Suprapubic skin (tissue), 4 donors: ENCODE results near the gene SENP5. TPM values are rescaled to one million over a fixed set of nuclear protein-coding genes. Genes with fewer than 3 reads are reported as not detected.

Source experiments
- DNase-seq, 2 donors: peaks; one replicate each; pipeline ENCODE4 v3.0.0-alpha.2; 2019; ENCODE audit warnings: low spot score in 2 of 2
- H3K27ac ChIP-seq: fragments of 200-600 bp; sonication (generic); one replicate; pipeline ENCODE4 v1.5.1; 2019
- H3K27me3 ChIP-seq: fragments of 200-600 bp; sonication (generic); one replicate; pipeline ENCODE4 v1.5.1; 2019
- H3K36me3 ChIP-seq: fragments of 200-600 bp; sonication (generic); one replicate; pipeline ENCODE4 v1.5.1; 2019
- H3K4me1 ChIP-seq: fragments of 200-600 bp; sonication (generic); one replicate; pipeline ENCODE4 v1.5.1; 2019
- H3K4me3 ChIP-seq: fragments of 200-600 bp; sonication (generic); one replicate; pipeline ENCODE4 v1.5.1; 2019; ENCODE audit warnings: mild to moderate bottlenecking
- H3K9me3 ChIP-seq: fragments of 200-600 bp; sonication (generic); one replicate; pipeline ENCODE4 v1.5.1; 2019
- CTCF ChIP-seq, 2 donors: fragments of 200-600 bp in 1 of 2; fragments of 450-650 bp in 1 of 2; sonication (generic) in 1 of 2; IDR thresholded peaks; one replicate each; pipeline ENCODE4 v1.5.1; 2016 to 2019; ENCODE audit warnings: antibody characterized with exemption in 2 of 2, mild to moderate bottlenecking in 1 of 2, moderate library complexity in 1 of 2
- EP300 ChIP-seq: sonication (generic); formaldehyde crosslinking; IDR thresholded peaks from one replicate; pipeline ENCODE4 v1.6.1; 2017; ENCODE audit warnings: antibody characterized with exemption
- POLR2A ChIP-seq, 2 donors: fragments of 450-650 bp; IDR thresholded peaks; one replicate each; pipeline ENCODE4 v1.6.1; 2017; ENCODE audit warnings: antibody characterized with exemption in 2 of 2, mild to moderate bottlenecking in 2 of 2, moderate library complexity in 2 of 2
- POLR2AphosphoS5 ChIP-seq, 3 donors: sonication (generic); formaldehyde crosslinking; IDR thresholded peaks; one replicate each; pipeline ENCODE4 v1.6.1; 2017; ENCODE audit warnings: antibody characterized with exemption in 3 of 3
- WGBS: methylation state at CpG from one replicate; pipeline ENCODE4 v1.1.5; 2018; 5-methylcytosine and 5-hydroxymethylcytosine counted together
- total RNA-seq, 4 donors: library from RNA; depleted of rRNA; stranded (reverse); fragments of >200 nt; gene quantifications; one replicate each; pipeline ENCODE4 v1.1.0, GENCODE V29; 2016

Gene SENP5
- total RNA-seq, 4 donors from 2014 or later: 34.9 to 112 (median 37.7) TPM

DNA sequence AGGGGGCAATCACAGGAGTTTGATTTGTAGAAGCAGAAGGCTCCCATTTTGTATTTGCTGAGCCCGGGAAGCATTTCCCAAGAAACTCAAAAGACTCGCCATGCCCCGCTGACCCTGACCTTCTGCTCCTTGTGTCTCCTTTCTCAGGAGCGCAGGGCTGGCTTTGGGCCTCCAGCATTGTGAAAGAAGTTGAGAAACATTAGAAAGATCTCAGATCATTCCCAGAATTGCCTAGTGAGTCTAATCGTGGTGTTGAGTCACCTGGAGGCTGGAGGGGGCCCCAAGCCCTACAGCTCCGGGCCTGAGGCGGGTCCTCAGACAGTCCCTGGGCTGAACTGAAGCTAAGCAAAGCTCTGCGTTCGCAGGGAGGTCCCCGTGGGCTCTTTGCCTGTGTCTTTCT, 111.8 kb downstream of the SENP5 start:
- H3K4me3 ChIP-seq: no peak overlapping the region

GRCh38 chr3:196981657-196982056, 113.9 kb downstream of the SENP5 start:
- Histone ChIP-seq H3K27ac (no peak overlapping the region), H3K36me3 (no peaks in the 10 kb centered on the region), H3K27me3 (no peaks in the 10 kb centered on the region), H3K4me1 (peaks cover 6% of the 10 kb centered on the region), H3K4me3 (no peak overlapping the region), H3K9me3 (peaks cover 5% of the 10 kb centered on the region)
- peak; percentile 17 to 18 for DNase-seq
- no peak for TF ChIP-seq EP300
- no peak for TF ChIP-seq CTCF (IDR thresholded peaks at IDR 0.05)
- no peak for TF ChIP-seq POLR2AphosphoS5 (IDR thresholded peaks at IDR 0.05)
- no peak for TF ChIP-seq POLR2A (IDR thresholded peaks at IDR 0.05)
- 95% methylated on average over 13 of the region's 13 CpGs for WGBS

More for the DNA sequence above, 111.8 kb downstream of the SENP5 start:
- DNase-seq: no peak
- Histone ChIP-seq H3K27me3 (no peaks in the 10 kb centered on the region), H3K27ac (no peak overlapping the region), H3K9me3 (peaks cover 5% of the 10 kb centered on the region), H3K36me3 (no peaks in the 10 kb centered on the region), H3K4me1 (peaks cover 6% of the 10 kb centered on the region)
- 70% methylated on average over 10 of the region's 10 CpGs for WGBS
- TF ChIP-seq EP300 (no peak), CTCF (IDR thresholded peaks at IDR 0.05) (no peak), POLR2A (IDR thresholded peaks at IDR 0.05) (no peak), POLR2AphosphoS5 (IDR thresholded peaks at IDR 0.05) (no peak)

DNA sequence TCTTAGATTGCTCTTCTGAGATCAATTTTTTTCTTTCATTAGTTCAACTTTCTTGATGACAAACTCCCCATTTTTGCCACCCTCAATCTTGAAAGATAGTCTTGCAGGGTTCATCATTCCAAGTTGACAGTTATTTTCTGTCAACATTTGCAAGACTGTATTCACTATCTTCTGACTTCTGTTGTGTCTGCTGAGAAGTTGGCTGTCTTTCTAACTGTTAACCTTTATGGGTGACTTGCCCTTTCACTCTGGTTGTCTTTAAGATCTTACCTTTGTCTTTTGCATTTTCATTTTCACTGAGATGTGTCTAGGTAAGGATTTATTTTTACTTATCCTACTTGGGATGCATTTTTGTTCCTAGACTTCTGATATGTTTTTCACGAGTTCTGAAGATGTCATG, 115.5 kb downstream of the SENP5 start:
- DNase-seq: no peak
- Histone ChIP-seq H3K4me1 (peaks cover 6% of the 10 kb centered on the region), H3K36me3 (no peaks in the 10 kb centered on the region), H3K27me3 (peaks cover 4% of the 10 kb centered on the region), H3K27ac (no peak overlapping the region), H3K4me3 (no peak overlapping the region), H3K9me3 (peaks cover 5% of the 10 kb centered on the region)
- TF ChIP-seq EP300: no peak
- no peak for TF ChIP-seq CTCF (IDR thresholded peaks at IDR 0.05)
- TF ChIP-seq POLR2A (IDR thresholded peaks at IDR 0.05): no peak
- TF ChIP-seq POLR2AphosphoS5 (IDR thresholded peaks at IDR 0.05): no peak
- 70% methylated on average over 1 of the region's 1 CpG for WGBS

Other genes with a start within 250 kb of the SENP5 start
- 1 to 10 TPM in 3 of 4 donors, under 1 TPM in 1; 0.95 to 4.5 (median 1.5) TPM for gene NRROS, start 228.2 kb upstream of the SENP5 start, total RNA-seq
- gene CEP19, start 155.7 kb upstream of the SENP5 start, total RNA-seq: under 1 TPM; 0.26 to 0.68 (median 0.49) TPM
- 10 to 100 TPM; 16.3 to 30.7 (median 24.4) TPM for gene PIGX, start 155.5 kb upstream of the SENP5 start, total RNA-seq
- gene PAK2, start 128.1 kb upstream of the SENP5 start, total RNA-seq: 10 to 100 TPM; 29.6 to 42.8 (median 33.5) TPM
- gene NCBP2, start 74.6 kb downstream of the SENP5 start, total RNA-seq: 10 to 100 TPM; 27.1 to 33.0 (median 28.3) TPM
- 10 to 100 TPM; 11.0 to 17.4 (median 13.3) TPM for gene PIGZ, start 100.9 kb downstream of the SENP5 start, total RNA-seq
- gene MELTF, start 161.9 kb downstream of the SENP5 start, total RNA-seq: 10 to 100 TPM; 21.0 to 68.7 (median 34.4) TPM